Measurements from ENCODE around the gene NFKB1. TPM values are rescaled to one million over a fixed set of nuclear protein-coding genes. Genes with fewer than 3 reads are reported as not detected.

NFKB1 gene
- total RNA-seq, 1 donor from 2014 or later = 24.6 TPM

- Mint-ChIP-seq H3K4me1 (no peaks in the 10 kb centered on the region), H3K36me3 (ENCODE audit: low read depth) (no peaks in the 10 kb centered on the region), H3K4me3 (no peak overlapping the region), H3K27ac (ENCODE audit: unreplicated experiment) (no peak overlapping the region), H3K27me3 (ENCODE audit: low read depth) (no peaks in the 10 kb centered on the region), H3K9me3 (no peaks in the 10 kb centered on the region)
- DNase-seq (ENCODE audit: low read depth, low spot score) = no peak
- no peak for TF ChIP-seq CTCF (conservative IDR thresholded peaks at IDR 0.05)
Observed at GRCh38 chr4:102657206-102657605, 156.0 kb downstream of the NFKB1 start.

GRCh38 chr4:102663073-102663472 lies 161.9 kb downstream of the NFKB1 start:
- Mint-ChIP-seq H3K9me3 (no peaks in the 10 kb centered on the region), H3K36me3 (ENCODE audit: low read depth) (peaks cover 5% of the 10 kb centered on the region), H3K27ac (ENCODE audit: unreplicated experiment) (no peak overlapping the region), H3K4me3 (no peak overlapping the region), H3K27me3 (ENCODE audit: low read depth) (no peaks in the 10 kb centered on the region), H3K4me1 (no peaks in the 10 kb centered on the region)
- DNase-seq (ENCODE audit: low read depth, low spot score) = no peak
- TF ChIP-seq CTCF (conservative IDR thresholded peaks at IDR 0.05) = no peak

- H3K27ac Mint-ChIP-seq (ENCODE audit: unreplicated experiment) = no peak overlapping the region
- TF ChIP-seq CTCF (conservative IDR thresholded peaks at IDR 0.05) = no peak
Observed at GRCh38 chr4:102665527-102665926, 164.4 kb downstream of the NFKB1 start.

More at GRCh38 chr4:102665527-102665926, 164.4 kb downstream of the NFKB1 start:
- Mint-ChIP-seq H3K4me3 (no peak overlapping the region), H3K9me3 (no peaks in the 10 kb centered on the region), H3K27me3 (ENCODE audit: low read depth) (no peaks in the 10 kb centered on the region), H3K36me3 (ENCODE audit: low read depth) (peaks cover 8% of the 10 kb centered on the region), H3K4me1 (no peaks in the 10 kb centered on the region)
- DNase-seq (ENCODE audit: low read depth, low spot score) = no peak

Other genes with a start within 250 kb of the NFKB1 start
- 11.1 and 11.4 TPM in 2 replicates for gene SLC39A8, start 155.9 kb upstream of the NFKB1 start, total RNA-seq